Measurements from ENCODE around the gene RABGAP1.
A peak's percentile ranks its signal among the peaks of the same experiment; 100 is the strongest.

Gene RABGAP1

DNA sequence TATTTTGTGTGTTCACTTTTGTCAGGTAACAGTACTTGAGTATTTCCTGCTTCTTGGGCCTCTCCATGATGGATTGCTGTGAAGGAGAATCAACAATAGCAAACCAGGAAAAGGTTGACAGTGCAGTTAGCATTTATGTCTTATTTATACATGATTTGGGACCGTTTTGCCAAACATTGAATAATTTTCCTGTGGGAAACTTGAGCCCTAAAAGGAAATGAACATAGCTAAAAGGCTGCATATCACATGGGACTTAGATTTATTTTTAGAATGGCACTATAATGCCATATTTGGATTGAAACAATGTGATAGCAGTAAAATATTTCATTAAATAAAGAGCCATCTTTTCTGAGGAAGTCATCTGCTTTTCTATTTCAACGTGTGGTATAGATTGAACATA lies 107.9 kb downstream of the RABGAP1 start:
- DNase-seq (ENCODE audit: low spot score), result no peak

DNA sequence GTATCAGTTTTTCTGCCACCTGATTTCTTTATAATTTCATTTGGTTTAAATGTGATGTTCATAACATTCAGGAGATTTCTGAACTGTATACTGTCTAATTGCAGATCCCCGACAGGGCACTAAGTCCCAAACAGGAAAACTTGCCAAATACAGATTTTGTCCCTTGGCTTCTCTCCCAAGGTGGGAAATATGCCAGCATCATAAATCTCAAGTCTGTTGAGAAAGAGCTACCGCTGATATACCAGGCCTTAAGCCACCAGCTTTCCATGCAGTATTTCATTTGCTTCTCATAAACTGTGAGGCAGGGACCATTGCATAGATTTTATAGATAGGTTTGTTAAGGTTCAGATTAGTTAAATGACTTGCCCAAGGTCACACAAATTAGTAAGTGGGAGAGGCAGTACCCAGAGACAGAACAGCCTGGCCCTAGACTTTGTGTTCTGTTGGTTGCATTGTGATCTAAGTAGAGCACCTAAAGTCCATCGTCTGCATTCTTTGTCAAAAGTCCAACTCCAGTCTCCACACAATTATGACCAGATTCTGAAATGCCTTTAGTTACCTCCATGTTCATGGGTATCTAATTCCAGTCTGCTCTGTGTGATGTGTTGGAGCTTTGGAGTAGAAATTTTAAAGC lies 108.9 kb downstream of the RABGAP1 start:
- DNase-seq (ENCODE audit: low spot score), result no peak

DNA sequence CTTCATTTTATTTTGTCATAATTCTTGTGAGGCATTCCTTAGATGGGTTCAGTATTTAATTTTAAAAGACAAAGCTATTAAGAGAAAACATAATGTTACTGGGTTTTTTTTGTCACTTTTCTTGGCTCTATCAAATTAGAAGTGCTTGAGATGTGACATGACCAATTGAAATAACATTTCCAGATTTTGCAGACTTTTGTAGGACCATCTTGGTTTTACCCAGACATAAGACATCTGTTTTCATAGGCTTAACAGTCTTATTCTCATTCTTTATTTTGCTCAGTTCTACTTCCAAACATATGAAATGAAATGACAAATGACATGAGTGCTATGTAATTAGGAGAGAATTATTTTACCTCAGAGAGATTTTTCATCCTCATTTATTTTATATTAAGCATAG lies 112.2 kb downstream of the RABGAP1 start:
- no peak for DNase-seq (ENCODE audit: low spot score)

DNA sequence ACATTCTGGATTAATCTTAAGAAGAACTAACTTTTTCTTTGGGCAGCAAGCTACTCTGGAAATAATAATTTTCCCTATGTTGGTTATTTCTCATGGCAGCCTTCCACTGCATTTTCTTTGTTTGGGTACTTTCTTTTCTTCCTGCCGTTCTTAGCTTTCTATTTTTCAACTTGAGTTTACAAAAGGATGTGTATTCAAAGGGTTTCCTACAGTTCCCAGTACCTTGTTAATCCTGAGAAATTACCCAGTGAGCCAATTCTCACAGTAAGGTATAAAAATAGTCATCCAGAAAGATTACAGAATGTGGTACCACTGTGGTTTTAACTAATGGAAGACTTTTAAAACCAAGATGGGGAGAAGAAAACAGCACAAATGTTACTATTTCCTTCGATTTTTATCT lies 112.9 kb downstream of the RABGAP1 start:
- no peak for DNase-seq (ENCODE audit: low spot score)

DNA sequence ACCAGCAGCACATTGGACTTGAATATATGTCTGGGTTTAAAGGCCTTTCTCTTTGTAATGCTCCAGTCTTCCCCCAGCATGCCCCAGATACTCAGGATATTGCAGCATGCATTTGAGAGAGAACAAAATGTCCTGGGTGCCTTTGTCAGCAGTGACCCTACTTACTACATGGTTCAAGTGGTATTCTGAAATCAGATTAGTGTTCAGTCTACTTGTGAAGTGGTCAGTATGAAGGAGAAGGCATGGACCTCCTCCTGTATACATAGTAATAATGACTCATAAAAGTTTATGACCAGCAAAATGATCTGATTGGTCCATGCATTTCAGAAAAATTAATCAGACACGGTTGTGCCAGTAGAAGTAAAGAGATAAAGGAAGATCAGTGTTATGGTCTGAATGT lies 118.0 kb downstream of the RABGAP1 start:
- DNase-seq (ENCODE audit: low spot score), result no peak

DNA sequence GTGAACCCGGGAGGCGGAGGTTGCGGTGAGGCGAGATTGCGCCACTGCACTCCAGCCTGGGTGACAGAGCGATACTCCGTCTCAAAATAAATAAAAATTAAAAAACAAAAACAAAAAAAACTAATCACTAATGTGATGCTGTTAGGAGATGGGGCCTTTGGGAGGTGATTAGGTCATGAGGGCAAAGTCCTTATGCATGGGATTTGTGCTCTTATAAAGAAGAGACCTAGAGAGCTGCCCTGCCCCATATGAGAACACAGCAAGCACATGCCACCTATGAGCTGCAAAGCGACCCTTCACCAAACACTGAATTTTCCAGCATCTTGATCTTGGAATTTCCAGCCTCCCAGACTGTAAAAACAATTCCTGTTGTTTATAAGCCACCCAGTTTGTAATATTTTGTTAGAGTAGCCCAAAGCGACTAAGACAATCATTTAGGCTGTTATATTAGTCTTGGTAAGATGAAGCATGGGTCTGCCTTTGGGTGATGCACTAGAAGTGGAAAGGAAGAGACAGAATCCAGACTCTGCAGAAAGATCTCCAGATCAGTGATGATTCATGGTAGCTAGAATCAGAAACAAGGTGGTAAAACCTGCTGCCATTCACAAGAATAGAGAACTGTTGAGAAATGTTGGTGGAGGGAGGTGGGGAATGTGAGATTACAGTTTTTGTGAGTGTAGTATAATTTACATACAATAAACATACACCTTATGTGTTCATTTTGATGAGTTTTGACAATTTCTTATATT lies 118.8 kb downstream of the RABGAP1 start:
- DNase-seq (ENCODE audit: low spot score), result no peak

DNA sequence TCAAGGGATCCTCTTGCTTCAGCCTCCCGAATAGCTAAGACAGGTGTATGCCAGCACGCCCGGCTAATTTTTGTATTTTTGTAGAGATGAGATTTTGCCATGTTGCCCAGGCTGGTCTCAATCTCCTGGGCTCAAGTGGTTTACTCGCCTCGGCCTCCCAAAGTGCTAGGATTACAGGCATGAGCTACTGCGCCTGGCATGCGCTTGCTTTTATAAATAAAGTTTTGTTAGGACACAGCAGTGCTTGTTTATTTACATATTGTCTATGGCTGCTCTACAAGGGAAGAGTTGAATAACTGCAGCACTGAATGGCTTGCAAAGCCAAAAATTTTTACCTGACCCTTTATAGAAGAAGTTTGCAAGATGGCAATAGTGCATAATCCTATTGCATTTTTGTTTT lies 120.4 kb downstream of the RABGAP1 start:
- no peak for DNase-seq (ENCODE audit: low spot score)

DNA sequence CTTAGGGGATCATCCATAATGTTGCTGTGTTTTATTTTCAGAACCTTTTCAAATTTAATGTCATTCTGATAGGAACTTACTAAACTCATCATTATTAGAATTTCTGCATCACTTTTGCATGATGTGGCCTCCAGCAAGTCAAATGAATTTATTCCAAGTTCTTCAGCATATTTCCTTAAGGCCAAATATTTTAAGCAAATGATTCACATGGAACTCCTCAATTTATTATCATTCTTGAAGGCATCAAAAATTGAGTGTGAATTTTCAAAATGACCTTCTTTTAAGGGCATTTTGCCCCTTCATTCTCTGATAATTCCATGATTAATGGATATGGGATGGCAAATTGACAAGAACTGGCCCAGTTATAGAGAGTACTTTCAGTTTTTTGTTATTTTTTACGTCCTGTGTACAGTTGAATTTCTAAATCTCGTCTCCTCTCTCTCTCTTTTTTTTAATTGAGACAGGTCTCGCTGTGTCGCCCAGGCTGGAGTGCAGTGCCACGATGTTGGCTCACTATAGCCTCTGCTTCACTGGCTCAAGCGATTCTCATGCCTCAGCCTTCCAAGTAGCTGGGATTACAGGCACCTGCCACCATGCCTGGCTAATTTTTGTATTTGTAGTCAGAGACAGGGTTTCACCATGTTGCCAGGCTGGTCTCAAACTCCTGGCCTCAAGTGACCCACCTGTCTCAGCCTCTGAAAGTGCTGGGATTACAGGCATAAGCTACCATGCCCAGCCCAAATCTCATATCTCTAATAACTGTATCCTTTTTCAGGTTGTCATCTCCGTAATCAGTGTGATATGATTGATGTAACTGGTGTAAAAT lies 121.7 kb downstream of the RABGAP1 start:
- no peak for DNase-seq (ENCODE audit: low spot score)

DNA sequence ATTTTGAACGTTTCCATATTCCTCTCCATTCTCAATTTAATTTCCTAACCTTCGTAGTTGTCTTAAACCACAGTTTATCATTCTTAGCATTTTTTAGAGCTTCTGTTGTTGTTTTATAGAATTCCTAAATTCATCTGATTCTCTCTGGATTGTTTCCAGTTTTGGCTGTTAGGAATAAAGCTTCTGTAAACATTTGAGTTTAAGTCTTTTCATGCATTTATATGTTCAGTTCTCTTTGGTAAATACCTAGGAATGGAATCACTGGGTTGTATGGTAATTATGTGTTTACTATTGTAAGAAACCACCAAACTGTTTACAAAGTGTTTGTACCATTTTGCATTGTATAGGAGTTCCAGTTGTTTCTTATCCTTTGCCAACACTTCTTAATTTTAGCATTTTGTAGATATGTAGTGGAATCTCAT lies 122.4 kb downstream of the RABGAP1 start:
- DNase-seq (ENCODE audit: low spot score), result no peak

DNA sequence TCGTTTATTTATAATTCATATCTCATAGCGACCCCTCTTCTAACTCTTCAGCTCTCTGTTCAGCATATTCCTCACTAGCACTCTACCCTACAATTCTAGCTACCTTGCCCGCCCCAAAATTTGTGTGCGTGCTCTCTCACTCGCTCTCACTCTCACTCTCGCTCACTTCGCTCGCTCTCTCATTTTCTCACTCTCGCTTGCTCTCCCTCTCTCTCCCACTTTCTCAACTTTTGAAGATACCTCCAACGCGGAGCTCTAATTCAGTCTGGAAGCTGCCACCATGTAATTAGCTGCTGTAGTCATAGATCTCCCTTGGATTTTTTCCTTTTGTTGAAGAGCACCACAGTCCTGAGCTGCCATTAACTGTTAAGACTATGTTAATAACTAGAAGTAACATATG lies 123.1 kb downstream of the RABGAP1 start:
- no peak for DNase-seq (ENCODE audit: low spot score)

DNA sequence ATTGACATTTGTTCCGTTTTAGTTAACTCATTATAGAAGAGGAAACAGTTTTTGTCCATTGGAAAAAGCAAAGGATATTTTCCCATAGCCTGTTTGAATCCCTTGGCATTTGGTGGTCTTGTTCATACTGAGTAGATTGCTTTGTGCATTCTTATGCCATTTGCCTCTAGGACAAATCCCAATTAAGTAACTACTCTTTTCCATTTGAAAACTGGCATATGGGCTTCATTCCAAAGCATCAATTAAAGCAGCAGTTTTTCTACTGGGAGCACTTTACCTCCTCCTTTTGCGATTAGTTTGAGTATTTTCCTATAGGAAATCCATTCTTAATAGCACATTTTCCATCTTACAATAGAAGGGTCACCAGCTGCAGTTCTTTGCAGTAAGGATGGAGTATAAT lies 123.9 kb downstream of the RABGAP1 start:
- DNase-seq (ENCODE audit: low spot score), result no peak

DNA sequence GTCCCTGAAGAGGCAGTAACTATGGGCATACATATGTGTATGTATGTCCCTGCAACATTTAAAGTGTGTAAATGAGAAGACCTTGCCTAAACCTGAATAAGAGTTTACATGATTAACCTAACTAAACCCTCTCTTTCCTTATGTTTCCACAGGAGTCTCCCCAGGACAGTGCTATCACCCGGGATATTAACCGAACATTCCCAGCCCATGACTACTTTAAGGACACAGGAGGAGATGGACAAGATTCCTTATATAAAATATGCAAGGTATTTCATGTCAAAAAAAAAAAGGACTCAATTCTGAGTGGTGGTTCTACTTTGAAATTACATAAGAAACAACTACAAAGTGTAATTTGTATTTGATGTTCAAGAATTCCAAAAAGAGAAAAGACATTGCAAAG lies 124.4 kb downstream of the RABGAP1 start:
- DNase-seq (ENCODE audit: low spot score), result no peak

DNA sequence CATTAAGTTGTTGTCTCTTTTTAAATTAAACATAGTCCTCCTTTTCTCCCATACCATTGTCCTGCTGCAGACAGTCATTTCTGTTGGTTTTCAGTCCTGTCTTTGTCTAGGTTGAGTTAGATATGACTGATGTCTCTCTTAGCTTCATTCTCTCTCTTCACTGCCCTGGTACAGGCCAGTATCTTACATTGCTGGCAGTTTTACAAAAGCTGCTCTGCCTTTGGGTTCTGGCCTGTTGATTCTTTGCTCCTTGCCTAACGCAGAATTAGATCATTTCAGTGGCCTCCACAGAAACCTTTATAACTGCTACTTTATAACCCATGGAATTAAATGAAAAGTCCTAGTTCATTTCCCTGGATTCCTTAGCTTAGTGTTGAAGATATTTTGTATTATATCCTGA lies 126.3 kb downstream of the RABGAP1 start:
- DNase-seq (ENCODE audit: low spot score), result peak; percentile 16

DNA sequence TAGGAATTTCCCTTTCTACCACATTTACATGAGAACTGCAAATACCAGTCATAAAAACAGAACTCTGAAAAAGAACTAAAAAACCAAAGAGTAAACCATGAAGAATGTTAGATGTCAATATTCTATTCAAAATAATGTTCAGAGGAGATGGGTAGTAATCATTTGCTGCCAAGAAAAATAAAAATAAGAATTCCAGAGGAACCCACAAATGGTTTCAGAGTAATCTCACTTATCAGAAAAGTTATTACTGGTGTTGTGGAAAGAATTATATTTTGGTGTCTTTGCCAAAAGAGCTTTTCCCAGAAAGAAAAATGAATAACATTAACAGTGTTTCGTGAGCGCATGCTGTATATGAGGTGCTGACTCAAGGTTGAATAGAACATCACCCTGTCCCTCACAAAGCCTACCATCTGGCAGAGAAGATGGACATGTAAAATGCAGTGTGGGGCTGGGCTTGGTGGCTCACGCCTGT lies 128.2 kb downstream of the RABGAP1 start:
- DNase-seq (ENCODE audit: low spot score), result no peak

DNA sequence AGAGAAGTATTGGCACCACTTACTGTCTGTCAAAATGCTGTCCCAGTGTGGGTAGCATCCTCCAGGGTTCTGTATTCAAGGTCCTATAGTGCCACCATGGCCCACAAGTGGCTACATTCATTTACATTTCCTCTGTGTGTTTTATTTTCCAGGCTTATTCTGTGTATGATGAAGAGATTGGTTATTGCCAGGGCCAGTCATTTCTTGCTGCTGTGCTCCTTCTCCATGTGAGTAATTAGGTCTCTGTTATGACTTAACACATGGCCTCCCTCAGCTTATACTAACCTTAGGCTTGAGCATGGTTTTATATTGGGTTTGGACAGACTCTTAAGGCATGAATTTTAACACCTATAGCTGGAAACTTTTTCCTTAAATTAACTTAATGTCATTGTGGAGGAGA lies 129.4 kb downstream of the RABGAP1 start:
- no peak for DNase-seq (ENCODE audit: low spot score)

DNA sequence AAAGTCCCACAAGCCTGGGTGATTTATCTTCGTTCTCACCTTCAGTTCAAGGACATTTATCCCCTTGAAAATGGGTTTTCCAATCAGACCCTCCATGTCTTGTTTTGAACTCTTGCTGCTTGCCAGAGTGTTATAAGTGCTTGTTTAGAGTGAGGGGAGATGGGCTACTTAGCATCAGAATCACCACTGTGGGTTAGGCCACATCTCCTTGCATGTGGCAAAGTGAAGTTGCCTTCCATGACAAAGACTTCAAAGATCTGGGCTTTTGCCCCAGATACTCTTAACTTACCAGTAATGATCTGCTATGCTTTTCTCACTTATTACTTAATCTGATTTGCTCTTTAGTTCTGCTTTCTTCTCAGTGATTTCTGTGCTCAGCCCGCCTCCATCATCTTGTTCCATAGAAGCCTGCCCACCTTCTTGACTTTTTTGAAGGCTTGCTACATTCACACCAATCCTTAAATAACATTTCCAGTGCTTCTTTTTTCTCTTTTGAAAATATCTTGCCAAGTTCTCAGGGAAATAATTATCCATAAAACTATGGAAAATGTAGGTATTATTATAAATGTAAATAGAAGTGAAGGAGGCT lies 131.7 kb downstream of the RABGAP1 start:
- DNase-seq (ENCODE audit: low spot score), result no peak

DNA sequence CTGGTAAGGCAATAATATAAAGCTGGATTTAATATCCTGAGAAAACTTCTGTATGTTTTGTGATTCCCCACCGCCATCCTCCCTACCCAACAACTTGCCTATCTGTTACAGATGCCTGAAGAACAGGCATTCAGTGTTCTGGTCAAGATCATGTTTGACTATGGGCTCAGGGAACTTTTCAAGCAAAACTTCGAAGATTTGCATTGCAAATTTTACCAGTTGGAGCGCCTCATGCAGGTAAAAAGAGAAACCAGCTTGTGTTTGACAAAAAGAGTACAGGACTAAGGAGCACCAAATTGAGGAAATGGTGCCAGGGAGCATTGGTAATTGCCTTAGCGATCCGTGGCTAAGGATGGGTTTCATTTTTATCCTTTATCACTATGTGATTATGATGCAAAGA lies 132.6 kb downstream of the RABGAP1 start:
- DNase-seq (ENCODE audit: low spot score), result no peak

DNA sequence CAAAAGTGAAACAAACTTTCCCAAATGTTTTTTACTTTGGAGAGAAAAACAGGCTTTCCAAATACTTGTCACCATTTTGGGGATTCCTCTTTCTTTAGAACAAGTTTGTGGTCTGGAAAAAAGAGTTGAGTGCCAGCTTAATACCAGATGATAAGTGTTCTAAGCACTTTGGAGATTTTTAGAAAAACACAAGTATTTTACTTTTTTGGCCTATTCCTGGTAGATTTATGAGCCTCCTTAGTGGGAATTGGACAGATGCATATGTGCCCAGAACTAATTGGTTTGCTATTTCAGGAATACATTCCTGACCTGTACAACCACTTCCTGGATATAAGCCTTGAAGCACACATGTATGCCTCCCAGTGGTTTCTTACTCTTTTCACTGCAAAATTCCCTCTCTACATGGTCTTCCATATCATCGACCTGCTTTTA lies 133.2 kb downstream of the RABGAP1 start:
- no peak for DNase-seq (ENCODE audit: low spot score)

DNA sequence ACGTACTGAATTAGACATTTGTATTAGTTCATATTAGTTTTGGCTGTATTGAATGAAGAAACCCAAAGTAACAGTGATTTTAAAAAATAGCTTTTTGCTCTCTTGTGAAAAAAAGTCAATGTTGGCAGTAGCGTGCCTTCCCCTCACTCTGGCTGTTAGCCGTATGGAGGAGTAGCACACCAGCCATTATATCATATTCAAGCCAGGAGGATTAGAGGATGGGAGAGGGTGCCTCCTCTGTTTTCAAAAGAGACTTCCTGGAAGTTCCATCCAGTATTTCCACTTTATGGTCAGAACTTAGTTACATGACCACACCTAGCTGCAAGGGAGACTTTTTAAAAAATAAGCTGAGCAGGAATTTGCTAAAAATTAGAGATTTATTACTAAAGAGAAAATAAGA lies 133.8 kb downstream of the RABGAP1 start:
- DNase-seq (ENCODE audit: low spot score), result no peak

DNA sequence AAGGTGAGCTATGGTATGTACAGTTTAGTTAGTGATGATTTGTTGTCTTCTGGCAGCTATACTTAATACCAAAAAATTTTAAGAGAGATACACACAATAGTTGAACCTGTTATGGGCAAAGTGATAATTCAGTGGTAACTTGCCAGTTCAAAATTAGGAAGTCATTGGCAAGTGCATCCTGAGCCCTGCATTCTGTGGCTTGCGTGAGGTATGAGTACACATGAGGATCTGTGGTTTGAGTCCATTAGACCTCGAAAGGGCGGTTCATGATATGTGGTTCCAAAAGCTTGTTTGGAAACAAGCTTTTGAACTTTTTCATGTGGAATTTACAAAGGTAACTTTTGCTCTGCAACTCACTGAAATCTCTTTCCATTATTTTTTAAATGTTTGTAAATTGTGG lies 139.6 kb downstream of the RABGAP1 start:
- DNase-seq (ENCODE audit: low spot score), result no peak

DNA sequence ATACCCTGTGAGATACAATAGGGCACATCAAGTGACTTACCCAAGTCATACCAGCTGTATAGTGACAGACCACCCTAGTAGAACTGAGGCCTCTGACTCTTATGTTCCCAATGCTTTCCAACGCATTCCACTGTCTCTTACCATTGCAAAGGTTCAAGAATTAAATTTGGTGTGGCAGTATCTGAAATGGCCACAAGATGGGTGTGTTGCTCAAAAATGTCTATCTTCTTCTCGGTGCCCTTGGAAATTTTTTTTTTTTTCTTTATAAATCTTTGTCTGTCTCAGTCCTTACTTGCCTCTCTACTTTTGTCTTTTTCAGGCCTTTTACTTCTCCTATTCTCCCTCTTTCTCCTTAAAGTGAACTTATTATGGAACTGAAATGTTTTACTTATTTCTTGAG lies 141.0 kb downstream of the RABGAP1 start:
- no peak for DNase-seq (ENCODE audit: low spot score)

DNA sequence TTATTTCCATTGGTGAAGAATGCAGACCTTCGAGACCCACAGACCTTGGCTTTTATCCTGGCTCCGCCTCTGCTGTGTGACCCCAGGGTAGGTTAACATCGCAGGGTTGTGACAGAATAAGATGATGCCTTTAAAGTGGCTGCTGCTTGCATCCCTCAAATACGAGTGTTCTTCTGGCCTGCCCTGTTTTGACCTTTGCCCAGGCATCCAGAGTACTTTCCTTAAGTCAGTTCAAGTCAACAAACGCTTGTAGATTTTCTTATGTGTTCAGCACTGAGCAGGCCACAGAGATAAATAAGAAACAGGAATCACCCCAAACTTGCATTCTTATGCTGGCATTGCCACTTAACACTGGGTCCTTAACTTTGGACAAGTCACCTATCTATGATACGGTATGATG lies 142.9 kb downstream of the RABGAP1 start:
- DNase-seq (ENCODE audit: low spot score), result no peak

DNA sequence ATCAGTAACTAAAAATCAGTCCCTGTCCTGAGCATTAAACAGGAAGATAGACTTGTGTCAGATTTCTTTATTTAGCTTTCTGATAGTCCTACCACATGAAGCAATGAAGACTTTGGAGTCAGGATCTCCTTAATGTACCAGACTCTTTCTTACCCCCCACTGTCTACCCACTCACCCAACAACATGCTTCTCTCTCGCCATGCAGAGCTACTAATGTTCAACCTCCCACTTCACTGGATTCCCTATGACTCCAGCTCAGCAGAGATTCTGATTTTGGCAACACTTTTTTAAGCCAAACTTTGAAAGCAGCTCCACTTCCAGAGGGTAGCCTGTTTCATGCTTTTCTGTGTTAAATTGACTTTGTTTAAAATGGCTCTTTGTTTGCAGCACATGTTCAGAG lies 143.4 kb downstream of the RABGAP1 start:
- DNase-seq (ENCODE audit: low spot score), result no peak

Data from globus pallidus (tissue), 1 donor.